ENCODE measurements around the gene GANC.

GRCh38 chr15:42282926-42283325, 9.9 kb downstream of the GANC start:
- no peak for TF ChIP-seq POLR2A (IDR thresholded peaks at IDR 0.05)
- no peak for TF ChIP-seq CTCF (IDR thresholded peaks at IDR 0.05)
